Subcutaneous abdominal adipose tissue (tissue), 5 donors: ENCODE data around the gene ZNF106.
A peak's percentile ranks its signal among the peaks of the same experiment; 100 is the strongest.

ENCODE experiments used
- H3K27ac ChIP-seq: one replicate; pipeline ENCODE4 v1.7.0; 2013; ENCODE audit warnings: low read depth, mild to moderate bottlenecking, inconsistent platforms, low read length, moderate library complexity
- H3K27me3 ChIP-seq, 5 donors: one replicate each; pipeline ENCODE4 v1.7.0; 2013; ENCODE audit warnings: low read length in 5 of 5, inconsistent platforms in 1 of 5; ENCODE audit not compliant: control insufficient read depth in 5 of 5, insufficient read depth in 4 of 5
- H3K36me3 ChIP-seq, 5 donors: one replicate each; pipeline ENCODE4 v1.7.0; 2013; ENCODE audit warnings: low read length in 5 of 5; ENCODE audit not compliant: control insufficient read depth in 5 of 5, insufficient read depth in 5 of 5
- H3K4me1 ChIP-seq, 5 donors: one replicate each; pipeline ENCODE4 v1.7.0; 2013; ENCODE audit warnings: low read length in 5 of 5, mild to moderate bottlenecking in 3 of 5, moderate library complexity in 1 of 5; ENCODE audit not compliant: control insufficient read depth in 5 of 5, insufficient read depth in 5 of 5
- H3K4me3 ChIP-seq, 5 donors: one replicate each; pipeline ENCODE4 v1.7.0; 2013; ENCODE audit warnings: low read length in 5 of 5, low read depth in 1 of 5
- H3K9ac ChIP-seq, 5 donors: one replicate each; pipeline ENCODE4 v1.7.0; 2013; ENCODE audit warnings: low read length in 5 of 5, mild to moderate bottlenecking in 4 of 5, moderate library complexity in 3 of 5
- H3K9me3 ChIP-seq, 5 donors: one replicate each; pipeline ENCODE4 v1.7.0; 2013; ENCODE audit warnings: low read length in 5 of 5; ENCODE audit not compliant: control insufficient read depth in 5 of 5
- donor health status: healthy.
- donor health status: healthy.
- donor health status: healthy.
- donor health status: healthy.
- donor health status: healthy.

The ZNF106 gene

GRCh38 chr15:42482701-42483100 is 8.2 kb downstream of the ZNF106 start:
- peaks cover 0 to 4% (median 0%) of the 10 kb centered on the region in 5 donors for H3K36me3 ChIP-seq

DNA sequence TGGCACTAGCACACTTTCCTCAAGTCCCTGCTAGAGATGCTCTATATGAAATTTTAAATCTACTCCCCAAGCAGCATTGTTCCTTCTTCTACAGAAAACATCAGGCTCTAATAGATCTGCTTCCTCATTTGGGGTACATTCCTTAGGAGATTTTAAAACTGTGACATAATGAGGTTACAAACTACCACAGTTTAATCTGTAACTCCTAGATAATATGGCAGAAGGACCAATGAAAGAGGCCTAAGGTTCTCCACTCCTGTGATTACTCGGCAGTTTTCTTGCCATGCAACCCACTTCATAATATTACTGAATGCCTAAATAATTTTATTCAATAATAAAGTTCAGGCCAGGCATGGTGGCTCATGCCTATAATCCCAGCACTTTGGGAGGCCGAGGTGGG is 16.1 kb downstream of the ZNF106 start:
- Histone ChIP-seq H3K9ac (no peak overlapping the region), H3K36me3 (no peaks in the 10 kb centered on the region), H3K9me3 (no peaks in the 10 kb centered on the region), H3K27me3 (no peaks in the 10 kb centered on the region), H3K4me3 (no peak overlapping the region), H3K4me1 (peaks cover 0 to 3% (median 0%) of the 10 kb centered on the region in 5 donors), H3K27ac (no peak overlapping the region)

More at GRCh38 chr15:42482701-42483100, 8.2 kb downstream of the ZNF106 start:
- no peaks in the 10 kb centered on the region for H3K27me3 ChIP-seq
- H3K9me3 ChIP-seq: no peaks in the 10 kb centered on the region
- no peak overlapping the region for H3K27ac ChIP-seq
- no peak overlapping the region for H3K4me3 ChIP-seq
- H3K4me1 ChIP-seq: no peaks in the 10 kb centered on the region
- H3K9ac ChIP-seq: no peak overlapping the region

- Histone ChIP-seq H3K27me3 (no peaks in the 10 kb centered on the region), H3K4me3 (no peak overlapping the region), H3K9ac (no peak overlapping the region), H3K36me3 (peaks cover 0 to 3% (median 0%) of the 10 kb centered on the region in 5 donors), H3K9me3 (no peaks in the 10 kb centered on the region), H3K4me1 (peaks cover 0 to 3% (median 0%) of the 10 kb centered on the region in 5 donors), H3K27ac (peak overlapping the region; percentile 4)
Measured at GRCh38 chr15:42471002-42471401, 19.9 kb downstream of the ZNF106 start.

DNA sequence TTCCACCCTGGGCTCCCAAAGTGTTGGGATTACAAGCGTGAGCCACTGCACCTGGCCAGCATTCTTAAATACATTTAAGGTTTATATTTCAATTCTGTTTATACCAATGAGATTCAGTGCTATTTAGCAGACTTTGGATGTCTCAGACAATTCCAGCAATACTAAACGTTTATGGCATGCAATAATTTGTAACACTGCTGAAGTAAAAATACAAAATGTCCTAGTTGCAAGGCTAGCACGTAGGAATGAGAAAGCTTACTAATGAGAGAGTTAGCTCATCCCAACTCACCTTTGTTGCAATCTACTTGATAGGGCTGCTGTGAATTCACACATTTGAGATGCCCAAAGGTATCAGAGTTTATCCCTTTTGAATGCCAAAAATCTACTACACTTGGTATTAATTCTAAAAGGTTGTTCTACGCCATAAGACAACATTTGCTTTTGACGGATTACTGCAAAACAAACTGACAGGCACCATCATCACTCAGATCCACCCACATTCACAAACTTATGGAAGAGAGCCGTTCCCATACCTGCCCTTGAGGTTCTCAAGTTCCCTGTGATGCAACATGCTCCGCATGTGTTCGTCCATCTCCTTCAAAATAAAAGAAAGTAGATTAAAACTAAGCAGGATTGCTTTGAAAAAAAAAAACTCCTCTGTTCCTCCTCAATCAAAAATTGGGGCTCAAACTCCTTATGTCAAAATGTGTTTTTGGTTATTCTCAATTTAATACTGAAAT is 25.3 kb downstream of the ZNF106 start:
- Histone ChIP-seq H3K27ac (no peak overlapping the region), H3K9ac (no peak overlapping the region), H3K9me3 (no peaks in the 10 kb centered on the region), H3K4me1 (peaks cover 0 to 8% (median 4%) of the 10 kb centered on the region in 5 donors), H3K36me3 (peaks cover 4 to 19% (median 10%) of the 10 kb centered on the region in 5 donors), H3K27me3 (no peaks in the 10 kb centered on the region), H3K4me3 (no peak overlapping the region)

DNA sequence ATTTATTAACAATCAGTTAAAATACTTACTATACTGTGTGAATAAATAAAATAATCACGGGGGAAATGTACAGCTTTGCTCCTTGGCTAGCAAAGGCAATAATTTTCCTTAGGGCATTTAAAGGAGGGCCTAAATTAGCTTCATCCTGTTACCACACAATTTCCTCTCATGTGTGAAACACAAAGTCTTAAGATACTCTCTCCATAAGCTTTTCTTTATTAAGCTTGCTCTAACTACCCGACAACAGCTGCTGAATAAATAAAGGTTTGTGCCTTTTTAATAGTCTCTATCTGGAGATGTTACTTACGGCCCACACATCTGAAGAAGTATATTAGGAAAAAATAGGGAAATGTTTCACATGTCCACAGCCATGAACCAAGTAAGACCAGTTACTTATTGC is 29.7 kb downstream of the ZNF106 start:
- Histone ChIP-seq H3K27ac (peak overlapping the region; percentile 33), H3K9me3 (no peaks in the 10 kb centered on the region), H3K9ac (peak overlapping the region in 1 of 5 donors; percentile 43), H3K4me3 (no peak overlapping the region), H3K27me3 (no peaks in the 10 kb centered on the region), H3K36me3 (peaks cover 4 to 15% (median 10%) of the 10 kb centered on the region in 5 donors), H3K4me1 (peaks cover 0 to 34% (median 24%) of the 10 kb centered on the region in 5 donors)

GRCh38 chr15:42457445-42458442 is 33.2 kb downstream of the ZNF106 start:
- Histone ChIP-seq H3K9ac (peak overlapping the region; percentile 55 to 82 (median 70)), H3K27ac (peak overlapping the region; percentile 96), H3K9me3 (no peaks in the 10 kb centered on the region), H3K36me3 (peaks cover 0 to 5% (median 2%) of the 10 kb centered on the region in 5 donors), H3K4me1 (peaks cover 0 to 44% (median 28%) of the 10 kb centered on the region in 5 donors), H3K4me3 (peak overlapping the region; percentile 24 to 64 (median 41)), H3K27me3 (no peaks in the 10 kb centered on the region)

- H3K9me3 ChIP-seq: no peaks in the 10 kb centered on the region
- peaks cover 0 to 44% (median 28%) of the 10 kb centered on the region in 5 donors for H3K4me1 ChIP-seq
- H3K27ac ChIP-seq: peak overlapping the region; percentile 96
- H3K36me3 ChIP-seq: peaks cover 0 to 5% (median 2%) of the 10 kb centered on the region in 5 donors
- peak overlapping the region; percentile 55 to 82 (median 70) for H3K9ac ChIP-seq
- peak overlapping the region; percentile 24 to 64 (median 41) for H3K4me3 ChIP-seq
- H3K27me3 ChIP-seq: no peaks in the 10 kb centered on the region
Measured at GRCh38 chr15:42456971-42457370, 34.0 kb downstream of the ZNF106 start.

DNA sequence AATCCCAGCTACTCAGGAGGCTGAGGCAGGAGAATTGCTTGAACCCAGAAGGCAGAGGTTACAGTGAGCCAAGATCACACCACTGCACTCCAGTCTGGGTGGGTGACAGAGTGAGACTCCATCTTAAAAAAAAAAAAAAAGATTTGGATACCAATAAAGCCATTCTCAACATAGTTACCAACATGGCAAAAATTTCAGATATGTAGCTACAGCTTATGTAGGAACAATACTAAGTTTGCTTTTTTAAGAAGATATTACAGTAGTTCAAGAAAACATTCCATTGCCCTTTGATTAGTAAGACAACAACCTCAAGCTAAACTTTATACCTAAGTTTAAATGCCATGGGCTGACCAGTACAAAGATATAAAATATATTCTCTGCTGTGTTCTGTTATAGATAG is 34.4 kb downstream of the ZNF106 start:
- H3K4me3 ChIP-seq: peak overlapping the region; percentile 24 to 64 (median 41)
- H3K9me3 ChIP-seq: no peaks in the 10 kb centered on the region
- H3K27me3 ChIP-seq: no peaks in the 10 kb centered on the region
- peak overlapping the region in 2 of 5 donors; percentile 74 to 82 for H3K9ac ChIP-seq
- H3K4me1 ChIP-seq: peaks cover 0 to 44% (median 28%) of the 10 kb centered on the region in 5 donors
- peak overlapping the region; percentile 96 for H3K27ac ChIP-seq
- peaks cover 2 to 9% (median 5%) of the 10 kb centered on the region in 5 donors for H3K36me3 ChIP-seq

DNA sequence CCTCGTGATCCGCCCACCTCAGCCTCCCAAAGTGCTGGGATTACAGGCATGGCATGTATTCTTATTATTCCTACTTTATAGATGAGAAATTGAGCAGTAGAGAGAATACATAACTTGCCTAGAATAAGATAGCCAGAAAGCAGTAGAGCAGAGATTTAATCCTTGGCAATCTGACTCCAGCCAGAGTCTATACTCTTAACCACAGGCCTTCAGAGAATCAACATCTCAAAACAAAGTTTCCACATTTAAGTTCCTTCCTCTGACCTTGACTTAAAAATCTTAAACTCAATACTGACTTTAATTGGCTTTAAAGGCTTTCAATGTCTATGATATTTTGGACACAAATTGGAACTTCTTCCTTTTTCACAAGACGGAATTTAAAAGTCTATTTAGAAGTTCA is 37.1 kb downstream of the ZNF106 start:
- Histone ChIP-seq H3K4me3 (no peak overlapping the region), H3K4me1 (peaks cover 0 to 42% (median 25%) of the 10 kb centered on the region in 5 donors), H3K9me3 (no peaks in the 10 kb centered on the region), H3K27me3 (no peaks in the 10 kb centered on the region), H3K9ac (no peak overlapping the region), H3K36me3 (peaks cover 21 to 31% (median 26%) of the 10 kb centered on the region in 5 donors), H3K27ac (no peak overlapping the region)
